Caki2 (cell line): Measurements from ENCODE around the gene CIB4. TPM values are rescaled to one million over a fixed set of nuclear protein-coding genes. Genes with fewer than 3 reads are reported as not detected.

Source experiments
- DNase-seq: peaks from one replicate; pipeline ENCODE4 v3.0.0-alpha.2; 2015; ENCODE audit warnings: low read depth
- in situ Hi-C: cut with HindIII; loops from 2 replicates; pipeline ENCODE4 v1.10.0; 2016; ENCODE audit warnings: low sequenced_read_pairs, low pct_unique_long_range_greater_than_20kb, mixed read lengths
- total RNA-seq: library from RNA; depleted of rRNA; stranded (reverse); fragments of >200 nt; shearing (Covaris generic); gene quantifications from 2 replicates; pipeline ENCODE4 v1.2.3, GENCODE V29; 2014; ENCODE audit warnings: low replicate concordance

Gene CIB4
- total RNA-seq, 1 experiment from 2014 or later: not detected

- no peak for DNase-seq
- in situ Hi-C loops: loop anchor here (25.0 kb wide), 1 partner anchor 181 kb away; the partner anchor contains the start of gene SLC35F6
Observed at GRCh38 chr2:26581266-26581990, 59.7 kb downstream of the CIB4 start.

GRCh38 chr2:26580751-26581150, 60.4 kb downstream of the CIB4 start:
- DNase-seq: no peak
- in situ Hi-C loops: loop anchor here (25.0 kb wide), 1 partner anchor 182 kb away; the partner anchor contains the start of gene SLC35F6

- in situ Hi-C loops: loop anchor here (25.0 kb wide), 1 partner anchor 182 kb away; the partner anchor contains the start of gene SLC35F6
- no peak for DNase-seq
Observed at GRCh38 chr2:26580151-26580550, 61.0 kb downstream of the CIB4 start.

- no peak for DNase-seq
- in situ Hi-C loops: loop anchor here (25.0 kb wide), 1 partner anchor 183 kb away; the partner anchor contains the start of gene SLC35F6
Observed at GRCh38 chr2:26579723-26580040, 61.5 kb downstream of the CIB4 start.

GRCh38 chr2:26579025-26579722, 62.0 kb downstream of the CIB4 start:
- DNase-seq: no peak
- in situ Hi-C loops: loop anchor here (25.0 kb wide), 1 partner anchor 183 kb away; the partner anchor contains the start of gene SLC35F6

GRCh38 chr2:26578581-26578980, 62.6 kb downstream of the CIB4 start:
- no peak for DNase-seq
- in situ Hi-C loops: loop anchor here (25.0 kb wide), 1 partner anchor 184 kb away; the partner anchor contains the start of gene SLC35F6

GRCh38 chr2:26578113-26578458, 63.1 kb downstream of the CIB4 start:
- no peak for DNase-seq
- in situ Hi-C loops: loop anchor here (25.0 kb wide), 1 partner anchor 184 kb away; the partner anchor contains the start of gene SLC35F6

GRCh38 chr2:26577442-26578112, 63.6 kb downstream of the CIB4 start:
- peak; percentile 52 for DNase-seq
- in situ Hi-C loops: loop anchor here (25.0 kb wide), 1 partner anchor 185 kb away; the partner anchor contains the start of gene SLC35F6

GRCh38 chr2:26576565-26577441, 64.4 kb downstream of the CIB4 start:
- in situ Hi-C loops: loop anchor here (25.0 kb wide), 1 partner anchor 185 kb away; the partner anchor contains the start of gene SLC35F6
- no peak for DNase-seq

- in situ Hi-C loops: loop anchor here (25.0 kb wide), 1 partner anchor 186 kb away; the partner anchor contains the start of gene SLC35F6
- no peak for DNase-seq
Observed at GRCh38 chr2:26575836-26576564, 65.2 kb downstream of the CIB4 start.

- DNase-seq: no peak
- in situ Hi-C loops: loop anchor here (25.0 kb wide), 1 partner anchor 187 kb away; the partner anchor contains the start of gene SLC35F6
Observed at GRCh38 chr2:26574900-26575560, 66.1 kb downstream of the CIB4 start.

GRCh38 chr2:26574066-26574899, 66.9 kb downstream of the CIB4 start:
- in situ Hi-C loops: no loop called here
- DNase-seq: no peak

GRCh38 chr2:26573241-26573925, 67.8 kb downstream of the CIB4 start:
- in situ Hi-C loops: no loop called here
- no peak for DNase-seq

- in situ Hi-C loops: no loop called here
- no peak for DNase-seq
Observed at GRCh38 chr2:26572591-26572990, 68.6 kb downstream of the CIB4 start.

GRCh38 chr2:26571316-26571715, 69.8 kb downstream of the CIB4 start:
- in situ Hi-C loops: no loop called here
- DNase-seq: no peak
